ENCODE measurements around the gene CCNI.
A peak's percentile ranks its signal among the peaks of the same experiment; 100 is the strongest.
"Not testable (repeated sequence)": the region's sequence is repeated elsewhere in the genome, so short reads cannot be mapped to it uniquely, and the experiment has no call there.

CCNI gene, protein sequence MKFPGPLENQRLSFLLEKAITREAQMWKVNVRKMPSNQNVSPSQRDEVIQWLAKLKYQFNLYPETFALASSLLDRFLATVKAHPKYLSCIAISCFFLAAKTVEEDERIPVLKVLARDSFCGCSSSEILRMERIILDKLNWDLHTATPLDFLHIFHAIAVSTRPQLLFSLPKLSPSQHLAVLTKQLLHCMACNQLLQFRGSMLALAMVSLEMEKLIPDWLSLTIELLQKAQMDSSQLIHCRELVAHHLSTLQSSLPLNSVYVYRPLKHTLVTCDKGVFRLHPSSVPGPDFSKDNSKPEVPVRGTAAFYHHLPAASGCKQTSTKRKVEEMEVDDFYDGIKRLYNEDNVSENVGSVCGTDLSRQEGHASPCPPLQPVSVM

DNA sequence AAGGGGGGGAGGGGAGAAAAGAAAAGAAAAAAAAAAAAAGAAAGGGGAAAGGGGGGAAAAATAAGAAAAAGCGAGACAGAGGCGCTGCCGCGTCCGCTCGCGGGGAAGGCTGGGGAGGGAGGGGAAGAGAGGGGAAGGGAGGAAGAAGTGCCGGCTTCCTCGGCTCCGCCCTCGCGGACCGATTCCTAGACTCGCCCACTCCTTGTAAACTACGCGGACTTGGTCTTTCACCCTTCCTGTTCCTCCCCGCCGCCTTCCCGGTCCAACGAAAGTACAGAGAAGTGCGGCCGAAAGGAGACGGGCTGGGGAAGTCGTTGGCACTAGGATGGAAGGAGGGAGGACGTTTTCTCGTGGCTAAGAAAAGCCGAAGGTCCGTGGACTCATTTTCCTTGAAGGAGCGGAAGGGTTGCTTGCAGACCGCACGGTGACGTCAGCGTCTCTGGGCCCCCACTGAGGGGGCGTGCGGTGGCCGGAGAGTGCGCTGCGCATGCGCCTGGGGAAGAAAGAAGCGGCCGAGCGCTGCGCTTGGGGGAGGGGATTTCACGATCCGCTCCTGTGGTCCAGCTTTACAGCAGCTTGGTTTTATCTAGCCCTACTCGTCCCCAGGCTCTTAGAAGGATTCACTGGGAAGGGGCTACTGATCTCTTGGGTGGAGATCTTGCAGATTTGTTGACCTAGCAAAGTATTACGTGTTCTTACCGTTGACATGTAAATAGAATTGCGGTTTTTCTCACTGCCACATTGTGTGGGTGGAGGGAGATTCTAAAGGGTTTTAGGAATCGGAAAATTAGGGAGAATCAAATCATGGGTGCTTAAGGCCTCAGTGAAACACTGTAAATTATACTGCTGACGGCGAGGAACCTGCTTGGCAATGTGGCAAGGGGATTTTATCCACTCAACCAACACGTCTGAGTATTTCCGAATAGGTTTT, at the start of gene CCNI:
Gene CCNI (minus strand): TSS at position 121 of the 931 bp plus-strand sequence. CDS start 9,627 bp downstream, outside the sequence.
- DNase-seq (ENCODE audit: low read depth, low spot score): peak; percentile 99

DNA sequence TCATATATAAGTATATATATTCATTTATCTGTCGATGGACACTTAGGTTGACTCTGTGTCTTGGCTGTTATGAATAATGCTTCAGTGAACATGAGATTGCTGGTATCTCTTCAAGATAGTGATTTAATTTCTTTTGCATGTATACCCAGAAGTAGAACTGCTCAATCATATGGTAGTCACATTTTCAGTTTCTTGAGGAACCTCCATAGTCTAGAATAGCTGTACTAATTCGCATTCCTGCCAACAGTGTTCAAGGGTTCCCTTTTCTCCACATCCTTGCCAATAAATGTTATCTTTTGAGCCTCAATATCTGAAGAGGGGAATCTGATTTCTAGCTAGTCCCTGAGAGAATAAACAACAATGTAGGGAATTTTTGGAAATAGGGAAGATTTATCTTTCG, 48.8 kb upstream of the CCNI start:
- no peak for DNase-seq (ENCODE audit: low read depth, low spot score)

DNA sequence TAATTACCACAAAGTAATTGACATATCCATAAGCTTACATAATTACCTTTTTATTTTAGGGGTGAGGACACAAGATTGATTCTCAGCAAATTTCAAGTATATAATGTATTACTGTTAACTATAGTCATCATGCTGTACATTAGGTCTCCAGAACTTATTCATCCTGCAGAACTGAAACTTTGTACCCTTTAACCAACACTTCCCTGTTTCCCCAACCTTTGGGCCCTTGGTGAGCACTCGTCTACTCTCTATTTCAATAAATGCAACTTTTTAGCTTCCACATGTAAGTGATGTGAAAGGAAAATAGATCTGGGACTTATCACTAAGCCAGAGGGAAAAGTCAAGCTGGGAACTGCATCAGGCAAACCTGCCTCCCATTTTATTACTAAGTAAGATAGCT, 47.6 kb upstream of the CCNI start:
- DNase-seq (ENCODE audit: low read depth, low spot score): no peak

DNA sequence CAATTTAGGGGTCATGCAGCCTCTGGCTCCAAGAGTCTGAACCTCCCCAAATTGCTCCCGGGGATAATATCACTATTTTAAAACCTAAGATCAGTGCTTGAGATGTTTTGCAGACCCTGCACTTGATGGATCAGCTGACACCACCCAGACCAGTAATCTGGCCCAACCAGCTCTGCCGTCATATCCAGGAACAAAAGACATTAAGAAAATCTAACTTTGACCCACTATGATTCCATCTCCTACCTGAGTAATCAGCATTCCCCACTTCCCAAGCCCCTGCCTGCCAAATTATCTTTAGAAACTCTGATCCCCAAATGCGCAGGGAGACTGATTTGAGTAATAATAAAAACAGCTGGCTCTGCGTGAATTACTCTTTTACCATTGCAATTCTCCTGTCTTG, 46.9 kb upstream of the CCNI start:
- DNase-seq (ENCODE audit: low read depth, low spot score): no peak

DNA sequence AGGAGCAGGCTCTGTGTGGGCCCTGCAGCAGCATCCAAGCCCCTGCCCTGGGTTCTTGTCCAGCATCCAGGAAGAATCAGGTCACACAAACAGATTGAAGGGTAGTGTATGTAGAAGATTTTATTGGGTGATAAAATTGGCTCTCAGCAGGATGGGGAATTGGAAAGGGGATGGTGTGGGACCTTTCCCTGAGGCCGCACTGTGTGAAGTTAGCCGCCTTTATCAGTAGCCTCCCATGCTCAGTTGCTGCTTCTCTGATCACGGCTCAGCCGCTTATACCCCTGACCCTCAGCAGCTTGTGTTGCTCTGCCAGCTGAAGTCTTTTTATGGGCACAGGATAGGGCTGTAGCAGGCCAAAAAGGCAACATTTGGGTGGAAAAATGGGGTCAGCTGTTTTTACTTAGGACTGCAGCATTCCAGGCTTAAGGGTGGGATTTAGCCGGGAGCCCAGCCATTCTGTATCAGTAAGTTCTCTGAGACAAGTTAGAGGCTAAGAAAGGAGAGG, 46.0 kb upstream of the CCNI start:
- no peak for DNase-seq (ENCODE audit: low read depth, low spot score)

DNA sequence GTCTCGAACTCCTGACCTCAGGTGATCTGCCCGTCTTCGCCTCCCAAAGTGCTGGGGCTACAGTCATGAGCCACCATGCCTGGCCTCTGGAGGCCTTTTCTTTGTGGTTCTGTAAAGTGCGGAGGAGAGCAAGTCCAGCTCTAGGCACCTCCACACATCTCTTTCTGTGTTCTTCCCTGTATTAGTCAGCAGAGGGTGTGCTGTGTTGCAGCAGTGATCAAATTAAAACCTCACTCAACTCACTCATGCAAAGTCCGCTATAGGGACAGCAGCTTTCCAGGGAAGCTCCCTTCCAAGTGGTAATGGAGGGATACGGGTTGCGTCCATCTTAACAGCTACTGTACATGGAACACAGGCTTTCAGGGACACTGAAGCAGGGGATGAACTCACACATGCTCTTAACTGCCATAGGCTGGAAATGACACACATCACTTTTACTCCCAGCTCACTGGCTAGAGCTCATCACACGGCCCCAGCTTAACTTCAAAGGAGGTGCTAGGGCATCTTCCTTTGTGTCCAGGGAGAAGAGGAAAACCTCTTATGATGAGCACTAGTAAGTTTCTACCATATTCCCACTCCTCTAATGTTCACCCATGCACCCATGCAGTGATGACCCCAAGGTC, 45.2 kb upstream of the CCNI start:
- DNase-seq (ENCODE audit: low read depth, low spot score): peak; percentile 29

DNA sequence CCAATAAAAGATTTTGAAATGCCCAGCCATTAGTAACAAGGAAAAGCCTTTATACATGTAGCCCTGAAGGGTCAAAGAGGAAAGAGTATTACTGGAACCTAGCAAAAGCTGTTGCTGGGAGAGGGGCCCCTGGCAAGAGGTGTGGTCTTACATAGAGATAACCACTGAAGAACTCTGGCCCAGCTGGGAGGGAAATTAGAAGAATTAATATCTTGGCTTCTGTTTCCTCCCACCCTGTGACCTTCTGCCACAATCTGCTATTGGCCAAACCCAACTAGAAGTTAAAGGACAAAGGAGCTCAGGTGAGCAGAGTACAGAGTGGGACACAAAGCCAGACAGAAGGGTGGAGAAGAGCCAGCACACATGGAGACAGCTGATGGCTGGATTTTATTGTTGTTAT, 41.9 kb upstream of the CCNI start:
- DNase-seq (ENCODE audit: low read depth, low spot score): no peak

DNA sequence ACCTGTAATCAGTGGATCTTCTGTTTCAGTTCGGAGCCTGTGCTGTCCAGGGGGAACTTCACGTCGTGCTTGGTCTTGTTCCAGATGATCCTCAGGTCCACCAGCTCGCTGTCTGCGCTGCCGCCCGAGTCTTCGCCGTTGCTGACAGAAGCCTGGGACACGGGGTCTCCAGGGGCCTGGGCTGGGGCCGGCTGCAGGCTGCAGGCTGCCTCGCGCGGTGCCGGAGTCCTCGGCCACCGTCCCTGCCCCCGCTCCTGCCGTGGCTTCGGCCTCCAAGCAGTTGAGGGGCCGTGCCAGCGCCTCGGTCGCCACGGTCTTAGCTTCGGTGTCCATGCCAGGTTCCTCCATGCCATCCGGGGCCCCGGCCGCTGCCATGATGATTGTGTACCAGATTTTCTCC, 37.3 kb upstream of the CCNI start:
- no peak for DNase-seq (ENCODE audit: low read depth, low spot score)

DNA sequence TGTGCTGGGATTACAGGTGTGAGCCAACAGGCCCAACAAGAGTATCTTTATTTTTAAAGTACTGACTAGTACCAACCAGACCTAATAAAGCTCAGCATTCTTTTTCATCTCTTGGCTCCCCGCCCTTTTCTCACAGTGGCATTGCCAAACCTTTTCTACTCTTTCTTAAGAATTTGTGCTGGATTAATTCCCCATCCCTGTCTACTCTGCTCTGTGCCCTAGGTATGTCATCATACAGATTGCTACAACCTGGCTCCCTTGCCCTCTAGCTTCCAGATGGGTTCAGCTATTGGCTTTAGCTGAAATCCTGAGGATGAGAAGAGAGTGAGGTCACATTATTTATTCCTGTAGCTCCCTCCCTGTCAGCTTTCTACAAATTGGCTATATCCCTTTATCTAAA, 34.9 kb upstream of the CCNI start:
- no peak for DNase-seq (ENCODE audit: low read depth, low spot score)

DNA sequence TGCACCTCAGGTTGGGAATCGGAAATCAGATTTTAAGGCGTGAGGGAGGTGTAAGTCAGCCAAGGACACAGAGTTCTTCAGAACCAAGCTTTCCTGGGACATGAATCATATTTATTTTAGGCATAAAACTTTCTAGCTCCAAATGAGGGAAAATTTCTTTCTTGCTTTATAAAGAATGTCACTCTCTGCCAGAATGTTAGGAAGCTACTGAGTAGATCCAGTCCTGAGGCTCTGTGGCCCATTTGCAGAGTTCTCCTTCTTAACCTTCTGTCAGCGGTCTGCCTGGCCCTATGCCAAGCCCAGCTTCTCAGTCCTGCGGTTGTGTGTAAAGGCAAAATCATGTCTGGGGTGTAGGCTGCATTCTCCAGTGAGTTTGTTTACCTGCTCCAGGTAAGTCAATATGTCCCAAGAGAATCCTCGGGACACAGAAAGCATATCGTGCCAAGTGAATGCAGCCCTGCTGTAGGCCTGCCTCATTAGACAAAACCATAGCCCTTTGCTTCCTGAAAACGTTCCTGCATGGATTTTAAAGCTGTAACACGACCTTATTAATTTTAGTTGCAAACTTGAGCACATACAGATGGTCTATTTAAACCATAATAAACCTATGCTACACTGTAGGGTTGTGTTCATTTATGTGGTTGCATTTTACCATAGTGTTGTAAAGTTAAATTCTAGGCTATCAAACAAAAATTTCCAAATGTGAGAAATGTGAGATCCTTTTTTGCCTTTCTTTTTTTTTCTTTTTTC, 29.2 kb upstream of the CCNI start:
- no peak for DNase-seq (ENCODE audit: low read depth, low spot score)

DNA sequence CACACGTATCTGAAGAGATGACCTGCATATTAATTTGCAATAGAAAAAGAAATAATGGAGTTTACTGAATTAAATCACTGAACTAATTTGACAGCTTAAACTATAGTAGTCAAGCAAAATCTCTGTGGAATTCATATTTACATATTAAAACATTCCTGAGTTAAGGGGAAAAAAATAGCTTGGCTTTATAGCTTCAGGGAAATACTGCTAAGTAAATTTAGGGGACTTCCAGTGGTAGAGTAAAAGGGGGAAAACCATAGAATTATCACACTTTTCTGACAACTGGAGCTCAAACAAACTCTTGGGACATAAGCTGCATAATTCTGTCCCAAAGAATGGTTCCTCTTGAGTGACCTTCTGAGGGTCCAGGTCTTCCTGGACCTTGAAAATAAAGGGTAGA, 28.6 kb upstream of the CCNI start:
- DNase-seq (ENCODE audit: low read depth, low spot score): no peak

DNA sequence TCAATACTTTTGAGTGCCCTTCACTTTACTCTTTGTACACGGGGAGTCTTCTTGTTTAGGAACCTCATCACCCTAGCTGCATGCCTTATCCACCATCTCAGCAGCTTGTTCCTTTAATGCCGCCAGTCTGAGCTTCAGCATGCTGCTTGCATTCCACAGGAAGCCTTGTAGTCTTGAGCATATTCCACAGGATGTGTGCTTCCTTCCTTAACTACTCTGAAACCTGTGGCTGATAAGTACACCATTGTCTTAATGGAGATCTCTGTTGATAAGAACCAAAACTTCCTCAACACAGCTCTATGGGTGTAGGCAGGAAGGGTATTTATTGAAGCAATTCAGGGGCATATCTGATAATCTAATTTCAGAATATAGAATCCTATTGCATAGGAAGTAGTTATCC, 24.4 kb upstream of the CCNI start:
- no peak for DNase-seq (ENCODE audit: low read depth, low spot score)

DNA sequence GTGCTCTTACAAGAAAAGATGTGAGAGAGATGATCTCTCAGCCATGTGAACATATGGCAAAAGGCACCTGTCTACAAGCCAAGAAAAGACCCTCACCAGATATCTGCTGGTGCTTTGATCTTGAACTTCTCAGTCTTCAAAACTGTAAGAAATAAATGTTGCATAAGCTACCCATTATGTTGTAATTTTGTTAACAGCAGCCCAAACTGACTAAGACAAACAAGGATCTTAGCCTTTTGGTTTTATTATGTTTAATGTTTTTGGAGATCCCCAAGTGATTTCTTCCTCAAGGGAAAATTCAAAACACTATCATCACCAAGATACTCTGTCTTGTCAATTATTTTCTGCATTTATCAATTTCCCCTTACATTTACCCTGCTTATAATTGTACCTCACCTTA, 21.8 kb upstream of the CCNI start:
- no peak for DNase-seq (ENCODE audit: low read depth, low spot score)

DNA sequence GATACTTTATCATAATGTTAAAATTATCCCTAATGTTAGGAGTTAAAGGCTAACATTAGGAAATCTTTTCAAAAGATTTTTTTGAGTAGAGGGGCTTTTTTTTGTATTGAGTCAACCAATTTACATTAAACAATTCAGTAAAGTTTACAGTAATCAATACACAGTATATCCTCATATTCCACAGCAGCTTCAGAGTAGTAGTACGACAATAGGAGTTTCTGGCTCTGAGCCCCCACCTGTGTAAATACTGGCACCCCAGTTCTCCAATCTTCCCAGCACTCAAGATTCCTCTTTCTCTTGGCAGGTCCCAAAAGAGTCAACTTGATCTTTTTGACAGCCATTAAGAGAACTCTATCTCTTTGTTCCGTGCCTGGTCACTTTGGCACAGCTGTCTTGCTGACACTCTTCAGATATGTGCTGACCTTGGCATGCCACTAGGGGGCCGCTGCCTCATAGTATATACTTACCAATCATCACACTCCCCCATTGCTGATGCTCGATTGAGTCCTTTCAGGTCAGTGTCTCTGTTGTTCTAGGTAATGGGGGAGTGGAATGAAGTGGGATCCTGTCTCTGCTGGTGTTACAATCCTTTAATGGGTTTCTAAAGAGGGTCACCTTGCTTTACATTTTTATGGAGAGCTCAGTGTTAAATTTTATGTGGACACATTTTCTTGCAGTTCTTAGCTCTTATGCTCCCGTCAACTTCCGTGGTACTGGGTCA, 19.5 kb upstream of the CCNI start:
- peak; percentile 52 for DNase-seq (ENCODE audit: low read depth, low spot score)

DNA sequence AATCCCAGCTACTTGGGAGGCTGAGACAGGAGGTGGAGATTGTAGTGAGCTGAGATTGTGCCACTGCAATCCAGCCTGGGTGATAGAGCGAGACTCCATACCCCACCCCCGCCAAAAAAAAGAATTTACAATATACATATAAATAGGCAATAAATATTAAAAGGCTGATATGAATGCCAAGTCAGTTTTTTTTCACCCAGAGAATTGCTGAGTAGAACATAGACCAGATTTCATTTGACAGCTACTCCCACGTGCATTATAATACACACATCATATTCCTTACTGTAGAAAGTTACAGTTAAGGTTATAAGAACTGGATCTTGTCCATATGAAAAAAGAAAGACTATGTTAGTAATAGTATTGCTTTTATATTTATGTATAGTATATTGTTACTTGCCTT, 18.7 kb upstream of the CCNI start:
- no peak for DNase-seq (ENCODE audit: low read depth, low spot score)

DNA sequence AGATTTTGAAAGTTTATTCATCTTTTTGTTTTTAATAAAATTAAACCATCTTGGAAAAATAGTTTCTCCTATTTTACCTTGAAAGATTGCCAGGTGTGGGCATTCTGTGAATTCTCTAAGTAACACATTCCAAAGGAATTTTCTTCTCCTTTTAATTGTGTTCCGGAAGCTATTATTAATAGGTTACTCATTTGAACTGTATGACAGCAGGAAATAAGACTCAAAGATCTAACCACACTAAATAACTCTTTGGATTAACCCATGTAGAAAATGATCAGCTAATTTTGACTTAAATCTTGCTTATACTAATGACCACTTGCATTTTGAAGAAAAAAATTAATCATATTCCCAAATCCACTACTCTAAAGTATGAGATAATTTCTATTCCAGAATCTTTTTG, 17.6 kb upstream of the CCNI start:
- no peak for DNase-seq (ENCODE audit: low read depth, low spot score)

DNA sequence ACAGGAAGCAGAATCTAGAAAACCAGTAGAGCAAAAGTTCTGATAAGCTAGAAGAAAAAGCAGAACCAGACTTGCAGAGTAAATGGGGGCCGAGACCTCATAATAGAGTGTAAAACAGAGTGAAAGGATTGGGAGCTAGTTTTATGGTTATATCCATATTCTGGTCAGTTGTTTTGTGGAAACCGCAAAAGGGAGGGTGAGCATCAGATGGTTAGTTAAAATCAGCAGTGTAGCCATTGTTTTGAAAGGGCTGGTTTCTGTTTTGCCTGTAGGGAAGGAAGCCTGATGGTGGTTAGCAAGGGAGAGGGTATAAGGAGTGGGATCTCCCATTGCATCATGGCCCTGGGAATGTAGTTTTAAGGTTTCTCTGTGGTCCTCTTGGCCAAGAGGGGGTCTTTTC, 17.2 kb upstream of the CCNI start:
- no peak for DNase-seq (ENCODE audit: low read depth, low spot score)

DNA sequence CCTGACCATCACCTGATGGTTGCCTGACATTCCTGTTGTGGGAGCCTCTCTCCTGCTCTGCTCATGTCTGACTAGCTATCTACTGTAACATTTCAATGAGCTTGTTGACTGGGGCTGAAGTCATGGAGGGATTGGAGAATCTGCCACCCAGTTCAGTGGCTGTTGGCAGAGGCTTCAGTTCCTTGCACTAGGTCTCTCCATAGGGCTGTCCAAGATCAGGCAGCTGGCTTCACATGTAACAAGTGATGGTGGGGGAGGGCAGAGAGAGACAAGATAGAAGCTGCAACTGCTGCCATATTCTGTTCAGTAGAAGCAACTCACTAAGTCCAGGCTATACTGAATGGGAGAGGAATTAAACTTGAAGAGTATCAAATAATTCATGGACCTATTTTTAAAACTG, 14.1 kb upstream of the CCNI start:
- DNase-seq (ENCODE audit: low read depth, low spot score): no peak

DNA sequence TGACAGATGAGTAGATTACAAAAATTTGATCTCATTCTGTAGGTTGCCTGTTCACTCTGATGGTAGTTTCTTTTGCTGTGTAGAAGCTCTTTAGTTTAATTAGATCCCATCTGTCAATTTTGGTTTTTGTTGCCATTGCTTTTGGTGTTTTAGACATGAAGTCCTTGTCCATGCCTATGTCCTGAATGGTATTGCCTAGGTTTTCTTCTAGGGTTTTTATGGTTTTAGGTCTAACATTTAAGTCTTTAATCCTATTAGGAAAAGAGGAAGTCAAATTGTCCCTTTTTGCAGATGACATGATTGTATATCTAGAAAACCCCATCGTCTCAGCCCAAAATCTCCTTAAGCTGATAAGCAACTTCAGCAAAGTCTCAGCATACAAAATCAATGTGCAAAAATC, 11.2 kb upstream of the CCNI start:
- DNase-seq (ENCODE audit: low read depth, low spot score): not testable (repeated sequence)

DNA sequence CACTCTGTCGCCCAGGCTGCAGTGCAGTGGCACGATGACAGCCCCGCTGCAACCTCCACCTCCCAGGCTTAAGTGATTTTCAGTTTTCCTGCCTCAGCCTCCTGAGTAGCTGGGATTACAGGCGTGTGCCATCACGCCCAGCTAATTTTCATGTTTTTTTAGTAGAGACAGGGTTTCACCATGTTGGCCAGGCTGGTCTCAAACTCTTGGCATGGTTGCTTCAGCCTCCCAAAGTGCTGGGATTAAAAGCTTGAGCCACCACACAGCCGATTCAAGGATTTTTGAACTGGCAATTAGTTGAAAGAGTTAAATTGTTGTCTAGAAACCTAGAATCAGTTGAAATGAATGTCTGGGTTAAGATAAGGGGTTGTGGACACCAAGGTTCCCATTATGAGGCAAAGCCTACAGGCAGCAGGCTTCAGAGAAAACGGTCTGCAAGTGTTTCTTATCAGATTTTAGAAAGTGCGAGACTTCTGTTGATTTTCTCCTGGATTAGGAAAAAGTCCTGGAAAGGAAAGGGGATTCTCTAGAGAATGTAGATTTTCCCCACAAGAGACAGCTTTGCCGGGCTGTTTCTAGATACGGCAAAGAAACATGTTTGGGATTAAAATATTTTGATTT, 8.3 kb upstream of the CCNI start:
- DNase-seq (ENCODE audit: low read depth, low spot score): no peak

All from ELF-1 (cell line).